Activated T-helper 17 cell treated with anti-CD3 and anti-CD28 coated beads, Interleukin-2, amount 50 U/mL, for 72 hours (primary cell): ENCODE results near the gene NUAK1. TPM values are rescaled to one million over a fixed set of nuclear protein-coding genes. Genes with fewer than 3 reads are reported as not detected.

Experiments
- ATAC-seq: fragments of 150-1000 bp; cut with Tn5 transposase; replicated peaks from 2 replicates; pipeline ENCODE4 v1.10.0; 2021; ENCODE audit warnings: mild to moderate bottlenecking, moderate library complexity
- H3K27ac Mint-ChIP-seq: one replicate; pipeline ENCODE4 v1.8.0; 2022; ENCODE audit warnings: mixed read lengths
- H3K27me3 Mint-ChIP-seq: one replicate; pipeline ENCODE4 v1.8.0; 2022; ENCODE audit warnings: mixed read lengths
- H3K36me3 Mint-ChIP-seq: one replicate; pipeline ENCODE4 v1.8.0; 2022; ENCODE audit warnings: low read depth, mild to moderate bottlenecking, mixed read lengths
- H3K4me1 Mint-ChIP-seq: one replicate; pipeline ENCODE4 v1.8.0; 2022; ENCODE audit warnings: mixed read lengths
- H3K4me3 Mint-ChIP-seq: one replicate; pipeline ENCODE4 v1.8.0; 2022; ENCODE audit warnings: mild to moderate bottlenecking, mixed read lengths
- H3K9me3 Mint-ChIP-seq: one replicate; pipeline ENCODE4 v1.8.0; 2022; ENCODE audit warnings: mixed read lengths
- total RNA-seq, 2 donors: library from RNA; stranded (reverse); gene quantifications; one replicate each; pipeline ENCODE4 v1.2.3, GENCODE V29; 2022

NUAK1 gene
- total RNA-seq, 2 donors from 2014 or later = not detected

GRCh38 chr12:106066051-106066705 is 72.6 kb downstream of the NUAK1 start:
- H3K36me3 Mint-ChIP-seq = no peaks in the 10 kb centered on the region
- H3K9me3 Mint-ChIP-seq = peaks cover 5% of the 10 kb centered on the region
- no peaks in the 10 kb centered on the region for H3K4me1 Mint-ChIP-seq
- no peak for ATAC-seq
- no peak overlapping the region for H3K27ac Mint-ChIP-seq
- peaks cover 21% of the 10 kb centered on the region for H3K27me3 Mint-ChIP-seq
- no peak overlapping the region for H3K4me3 Mint-ChIP-seq

DNA sequence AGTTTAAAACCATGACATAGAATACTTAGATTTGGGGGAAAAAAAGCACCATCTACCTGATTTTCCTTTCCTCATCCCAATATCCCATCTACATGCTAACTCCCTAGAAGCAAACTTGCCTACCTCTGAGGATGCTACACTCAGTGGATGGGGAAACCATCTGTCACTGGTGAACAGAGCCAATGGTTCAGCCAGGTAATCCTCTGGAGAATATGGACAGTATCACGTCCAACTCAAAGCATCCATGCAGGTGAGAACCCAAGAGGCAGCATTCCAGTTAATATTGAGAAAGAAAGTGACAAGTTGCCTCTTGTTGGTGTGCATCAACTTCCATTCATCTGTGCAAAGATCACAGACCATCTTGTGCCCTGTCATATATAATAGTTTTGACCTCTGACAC is 73.2 kb downstream of the NUAK1 start:
- Mint-ChIP-seq H3K27ac (no peak overlapping the region), H3K4me1 (no peaks in the 10 kb centered on the region), H3K36me3 (no peaks in the 10 kb centered on the region), H3K4me3 (no peak overlapping the region), H3K9me3 (peaks cover 5% of the 10 kb centered on the region), H3K27me3 (peaks cover 21% of the 10 kb centered on the region)
- no peak for ATAC-seq

GRCh38 chr12:106064721-106065021 is 74.1 kb downstream of the NUAK1 start:
- no peak for ATAC-seq
- Mint-ChIP-seq H3K27me3 (peaks cover 21% of the 10 kb centered on the region), H3K27ac (no peak overlapping the region), H3K9me3 (peaks cover 5% of the 10 kb centered on the region), H3K4me1 (no peaks in the 10 kb centered on the region), H3K36me3 (no peaks in the 10 kb centered on the region), H3K4me3 (no peak overlapping the region)

DNA sequence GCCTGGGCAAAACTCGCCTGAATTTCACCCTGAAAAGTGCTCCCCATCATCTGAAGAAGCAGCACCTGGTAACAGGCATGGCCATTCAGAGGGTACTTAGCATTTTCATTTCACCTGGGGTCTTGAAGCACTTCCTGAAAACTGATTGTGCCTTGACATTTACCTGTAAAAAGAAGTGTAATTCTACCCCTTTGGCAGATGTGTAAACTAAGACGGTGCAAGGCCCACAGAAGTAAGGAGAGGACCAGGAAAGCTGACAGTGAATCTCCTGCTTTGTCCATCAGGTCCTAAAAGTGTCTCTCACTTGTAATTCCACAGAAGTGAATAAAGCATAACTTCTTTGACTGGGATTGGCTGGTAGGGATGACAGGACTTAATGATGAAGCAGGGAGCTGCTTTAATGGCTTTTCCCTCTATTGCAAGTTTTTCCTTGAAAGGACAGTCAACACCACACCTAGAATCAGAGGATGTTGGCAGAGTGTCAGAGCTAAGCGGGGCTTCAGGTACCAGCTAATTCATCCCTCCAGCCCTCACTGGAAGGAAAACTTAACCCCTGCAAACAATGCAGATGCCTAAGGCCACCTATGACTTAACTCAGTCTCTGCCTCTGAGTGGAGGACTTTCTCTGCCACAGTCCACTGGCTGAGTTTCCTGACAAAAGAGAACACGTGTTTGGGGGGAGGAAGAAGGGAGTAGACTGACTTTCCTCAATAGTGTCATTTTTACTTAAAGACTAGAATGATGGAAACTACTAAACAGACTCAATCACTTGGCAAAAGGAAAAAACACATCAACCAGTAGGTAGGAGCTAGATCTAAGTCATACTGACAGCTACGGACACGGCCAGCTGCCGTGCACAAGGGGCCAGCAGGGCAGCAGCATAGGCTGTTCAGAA is 74.7 kb downstream of the NUAK1 start:
- Mint-ChIP-seq H3K27ac (no peak overlapping the region), H3K36me3 (no peaks in the 10 kb centered on the region), H3K27me3 (peaks cover 20% of the 10 kb centered on the region), H3K4me1 (no peaks in the 10 kb centered on the region), H3K4me3 (no peak overlapping the region), H3K9me3 (peaks cover 5% of the 10 kb centered on the region)
- no peak for ATAC-seq

DNA sequence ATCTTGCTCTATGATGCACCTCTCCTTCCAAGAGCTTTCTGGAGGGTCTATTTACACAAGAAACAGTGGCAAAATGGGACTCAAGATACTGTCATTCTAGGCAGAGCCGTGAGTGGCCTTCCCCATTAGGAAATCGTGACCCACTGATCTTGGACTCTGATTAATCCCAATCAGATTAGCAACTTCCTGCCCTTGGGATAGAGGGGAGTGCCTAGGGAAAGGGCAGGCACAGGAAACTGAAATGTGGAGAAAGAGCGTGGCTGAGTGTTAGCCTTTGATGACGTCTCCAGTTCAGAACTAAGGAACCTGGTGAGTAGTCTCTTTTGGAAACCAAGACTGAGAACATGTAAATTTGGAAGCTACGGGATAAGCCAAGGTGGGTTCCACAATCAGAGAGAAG is 76.1 kb downstream of the NUAK1 start:
- H3K27me3 Mint-ChIP-seq = peaks cover 18% of the 10 kb centered on the region
- H3K4me1 Mint-ChIP-seq = no peaks in the 10 kb centered on the region
- H3K36me3 Mint-ChIP-seq = no peaks in the 10 kb centered on the region
- H3K9me3 Mint-ChIP-seq = peaks cover 5% of the 10 kb centered on the region
- no peak for ATAC-seq
- no peak overlapping the region for H3K27ac Mint-ChIP-seq
- H3K4me3 Mint-ChIP-seq = no peak overlapping the region

- no peak for ATAC-seq
- Mint-ChIP-seq H3K27me3 (peaks cover 8% of the 10 kb centered on the region), H3K9me3 (peaks cover 4% of the 10 kb centered on the region), H3K36me3 (no peaks in the 10 kb centered on the region), H3K4me1 (no peaks in the 10 kb centered on the region), H3K4me3 (no peak overlapping the region), H3K27ac (no peak overlapping the region)
Observed at GRCh38 chr12:106058256-106059182, 80.2 kb downstream of the NUAK1 start.

DNA sequence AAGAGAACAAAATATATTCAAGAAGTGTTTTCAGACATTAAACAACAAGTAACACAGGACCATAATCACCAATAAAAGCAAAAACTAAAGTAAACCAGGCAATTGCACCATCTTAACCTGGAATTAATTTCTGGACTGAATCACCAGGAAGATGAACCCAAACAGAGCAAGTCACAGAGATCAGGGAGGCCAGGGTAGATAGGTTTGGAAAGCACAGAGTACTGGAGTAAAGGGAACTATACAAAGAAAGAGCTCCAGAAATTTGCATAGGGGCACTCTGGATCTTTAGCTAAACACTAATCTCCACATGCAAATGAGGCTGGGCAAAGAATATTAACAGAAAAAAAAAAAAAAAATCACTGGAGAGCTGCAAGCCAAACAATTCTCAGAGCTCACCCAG is 84.7 kb downstream of the NUAK1 start:
- Mint-ChIP-seq H3K36me3 (no peaks in the 10 kb centered on the region), H3K4me3 (no peak overlapping the region), H3K9me3 (peaks cover 4% of the 10 kb centered on the region), H3K27ac (no peak overlapping the region), H3K4me1 (no peaks in the 10 kb centered on the region), H3K27me3 (peaks cover 34% of the 10 kb centered on the region)
- no peak for ATAC-seq

GRCh38 chr12:106051853-106052531 is 86.8 kb downstream of the NUAK1 start:
- Mint-ChIP-seq H3K9me3 (peaks cover 4% of the 10 kb centered on the region), H3K27ac (no peak overlapping the region), H3K4me1 (no peaks in the 10 kb centered on the region), H3K4me3 (no peak overlapping the region), H3K36me3 (no peaks in the 10 kb centered on the region), H3K27me3 (peaks cover 39% of the 10 kb centered on the region)
- ATAC-seq = no peak

GRCh38 chr12:106049546-106049945 is 89.2 kb downstream of the NUAK1 start:
- no peaks in the 10 kb centered on the region for H3K4me1 Mint-ChIP-seq
- no peak overlapping the region for H3K27ac Mint-ChIP-seq
- ATAC-seq = no peak
- no peak overlapping the region for H3K4me3 Mint-ChIP-seq
- peaks cover 39% of the 10 kb centered on the region for H3K27me3 Mint-ChIP-seq
- H3K36me3 Mint-ChIP-seq = no peaks in the 10 kb centered on the region
- peaks cover 4% of the 10 kb centered on the region for H3K9me3 Mint-ChIP-seq

- H3K9me3 Mint-ChIP-seq = peaks cover 4% of the 10 kb centered on the region
- no peak overlapping the region for H3K4me3 Mint-ChIP-seq
- no peak overlapping the region for H3K27ac Mint-ChIP-seq
- peaks cover 39% of the 10 kb centered on the region for H3K27me3 Mint-ChIP-seq
- ATAC-seq = no peak
- H3K36me3 Mint-ChIP-seq = no peaks in the 10 kb centered on the region
- no peaks in the 10 kb centered on the region for H3K4me1 Mint-ChIP-seq
Observed at GRCh38 chr12:106049105-106049504, 89.6 kb downstream of the NUAK1 start.

- no peak for ATAC-seq
- H3K27ac Mint-ChIP-seq = no peak overlapping the region
- no peaks in the 10 kb centered on the region for H3K4me1 Mint-ChIP-seq
- peaks cover 35% of the 10 kb centered on the region for H3K27me3 Mint-ChIP-seq
- H3K36me3 Mint-ChIP-seq = no peaks in the 10 kb centered on the region
- no peak overlapping the region for H3K4me3 Mint-ChIP-seq
- no peaks in the 10 kb centered on the region for H3K9me3 Mint-ChIP-seq
Observed at GRCh38 chr12:106048676-106049075, 90.1 kb downstream of the NUAK1 start.

DNA sequence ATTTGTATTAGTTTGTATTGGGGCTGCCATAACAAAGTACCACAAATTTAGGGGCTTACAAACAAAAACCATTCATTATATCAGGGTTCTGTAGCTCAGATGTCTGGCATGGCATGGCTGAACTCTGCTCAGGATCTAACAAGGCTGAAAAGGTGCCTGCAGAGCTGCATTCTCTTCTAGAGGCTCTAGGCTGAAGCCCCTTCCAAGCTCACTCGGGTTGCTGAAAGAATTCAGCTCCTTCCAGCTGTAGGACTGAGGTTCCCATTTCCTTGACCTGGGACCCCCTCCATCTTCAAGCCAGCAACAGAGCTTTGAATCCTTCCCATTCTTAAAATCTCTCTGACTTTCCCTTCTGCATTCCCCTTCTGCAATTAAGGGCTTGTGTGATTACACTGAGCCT is 90.7 kb downstream of the NUAK1 start:
- Mint-ChIP-seq H3K36me3 (no peaks in the 10 kb centered on the region), H3K4me1 (no peaks in the 10 kb centered on the region), H3K4me3 (no peak overlapping the region), H3K9me3 (no peaks in the 10 kb centered on the region), H3K27ac (no peak overlapping the region), H3K27me3 (peaks cover 31% of the 10 kb centered on the region)
- no peak for ATAC-seq

- no peaks in the 10 kb centered on the region for H3K36me3 Mint-ChIP-seq
- no peak overlapping the region for H3K4me3 Mint-ChIP-seq
- no peak overlapping the region for H3K27ac Mint-ChIP-seq
- H3K27me3 Mint-ChIP-seq = peaks cover 25% of the 10 kb centered on the region
- H3K4me1 Mint-ChIP-seq = no peaks in the 10 kb centered on the region
- no peaks in the 10 kb centered on the region for H3K9me3 Mint-ChIP-seq
- no peak for ATAC-seq
Observed at GRCh38 chr12:106046947-106047346, 91.8 kb downstream of the NUAK1 start.

DNA sequence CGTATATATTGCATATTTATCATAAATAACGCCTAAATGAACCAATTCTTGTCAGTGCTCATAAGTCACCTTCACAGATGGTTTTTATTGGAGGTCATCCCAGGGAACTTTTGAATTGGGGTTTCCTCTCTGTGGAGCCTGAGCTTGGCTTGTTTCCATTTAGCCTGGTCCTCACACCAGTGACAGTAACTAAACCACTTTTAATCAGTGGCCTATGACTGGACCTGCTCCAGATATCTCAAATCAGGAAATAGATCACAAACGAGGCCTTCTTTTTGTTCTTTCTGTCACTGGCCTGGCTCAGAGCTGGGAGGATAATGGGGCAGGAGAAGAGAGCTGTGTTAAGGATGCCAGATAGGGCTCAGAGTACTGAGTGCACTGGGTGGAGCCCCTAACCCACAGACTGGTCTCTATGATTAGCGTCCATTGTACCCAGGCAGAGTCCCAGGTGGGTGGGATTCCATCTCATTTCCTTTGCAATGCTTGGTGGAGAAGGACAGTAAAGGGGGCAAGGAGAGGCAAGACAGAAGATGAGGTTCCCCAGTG is 92.4 kb downstream of the NUAK1 start:
- no peak overlapping the region for H3K4me3 Mint-ChIP-seq
- H3K27ac Mint-ChIP-seq = no peak overlapping the region
- H3K9me3 Mint-ChIP-seq = no peaks in the 10 kb centered on the region
- ATAC-seq = no peak
- peaks cover 19% of the 10 kb centered on the region for H3K27me3 Mint-ChIP-seq
- H3K36me3 Mint-ChIP-seq = no peaks in the 10 kb centered on the region
- H3K4me1 Mint-ChIP-seq = no peaks in the 10 kb centered on the region
